Kidney epithelial cell (primary cell): Measurements from ENCODE around the gene SMU1. TPM values are rescaled to one million over a fixed set of nuclear protein-coding genes. Genes with fewer than 3 reads are reported as not detected.

Source experiments
- DNase-seq: peaks from one replicate; pipeline ENCODE4 v3.0.0-alpha.2; 2010; ENCODE audit warnings: low read depth
- H3K27me3 ChIP-seq: 2 replicates; pipeline ENCODE4 v1.6.0; 2011; ENCODE audit warnings: low read length; ENCODE audit not compliant: control insufficient read depth, insufficient read depth
- H3K36me3 ChIP-seq: 2 replicates; pipeline ENCODE4 v1.5.1; 2011; ENCODE audit warnings: low read length; ENCODE audit not compliant: control insufficient read depth, insufficient read depth
- H3K4me3 ChIP-seq: 2 replicates; pipeline ENCODE4 v1.5.1; 2011; ENCODE audit warnings: low read depth, mild to moderate bottlenecking, control low read depth, low read length
- total RNA-seq: library from RNA; depleted of rRNA; stranded (reverse); fragments of >200 nt; gene quantifications from 2 replicates; pipeline ENCODE4 v1.2.3, GENCODE V29; 2015
- TF ChIP-seq, protein P1 (sequence below): IDR thresholded peaks from 2 replicates; pipeline ENCODE4 v1.5.1; 2011; ENCODE audit warnings: mild to moderate bottlenecking, moderate library complexity, low read length, control low read depth, inconsistent platforms; ENCODE audit not compliant: insufficient read depth, poor library complexity, severe bottlenecking

The SMU1 gene
- total RNA-seq, 1 donor from 2014 or later = 18.9 TPM

DNA sequence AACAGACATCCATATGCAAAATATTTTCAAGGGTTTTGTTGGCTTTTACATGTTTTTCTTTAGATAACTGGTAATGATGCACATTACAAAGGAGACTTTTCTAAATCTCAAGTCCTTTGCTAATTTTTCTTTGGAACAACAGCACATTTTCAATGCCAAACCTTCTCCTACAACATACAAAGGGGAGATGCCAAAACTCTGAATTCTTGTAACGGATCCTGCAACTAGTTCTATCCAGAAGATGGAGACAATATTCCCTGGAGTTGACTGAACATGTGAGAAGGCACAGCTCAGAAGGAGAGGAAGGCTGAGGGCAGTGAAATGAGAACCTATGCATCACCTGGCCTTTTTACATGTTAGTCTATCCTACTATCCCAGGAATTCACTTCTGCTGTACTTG lies 30.4 kb downstream of the SMU1 start:
- Histone ChIP-seq H3K36me3 (no peaks in the 10 kb centered on the region), H3K27me3 (no peaks in the 10 kb centered on the region), H3K4me3 (no peak overlapping the region)
- TF ChIP-seq, protein P1, sequence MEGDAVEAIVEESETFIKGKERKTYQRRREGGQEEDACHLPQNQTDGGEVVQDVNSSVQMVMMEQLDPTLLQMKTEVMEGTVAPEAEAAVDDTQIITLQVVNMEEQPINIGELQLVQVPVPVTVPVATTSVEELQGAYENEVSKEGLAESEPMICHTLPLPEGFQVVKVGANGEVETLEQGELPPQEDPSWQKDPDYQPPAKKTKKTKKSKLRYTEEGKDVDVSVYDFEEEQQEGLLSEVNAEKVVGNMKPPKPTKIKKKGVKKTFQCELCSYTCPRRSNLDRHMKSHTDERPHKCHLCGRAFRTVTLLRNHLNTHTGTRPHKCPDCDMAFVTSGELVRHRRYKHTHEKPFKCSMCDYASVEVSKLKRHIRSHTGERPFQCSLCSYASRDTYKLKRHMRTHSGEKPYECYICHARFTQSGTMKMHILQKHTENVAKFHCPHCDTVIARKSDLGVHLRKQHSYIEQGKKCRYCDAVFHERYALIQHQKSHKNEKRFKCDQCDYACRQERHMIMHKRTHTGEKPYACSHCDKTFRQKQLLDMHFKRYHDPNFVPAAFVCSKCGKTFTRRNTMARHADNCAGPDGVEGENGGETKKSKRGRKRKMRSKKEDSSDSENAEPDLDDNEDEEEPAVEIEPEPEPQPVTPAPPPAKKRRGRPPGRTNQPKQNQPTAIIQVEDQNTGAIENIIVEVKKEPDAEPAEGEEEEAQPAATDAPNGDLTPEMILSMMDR = no peak
- no peak for DNase-seq

DNA sequence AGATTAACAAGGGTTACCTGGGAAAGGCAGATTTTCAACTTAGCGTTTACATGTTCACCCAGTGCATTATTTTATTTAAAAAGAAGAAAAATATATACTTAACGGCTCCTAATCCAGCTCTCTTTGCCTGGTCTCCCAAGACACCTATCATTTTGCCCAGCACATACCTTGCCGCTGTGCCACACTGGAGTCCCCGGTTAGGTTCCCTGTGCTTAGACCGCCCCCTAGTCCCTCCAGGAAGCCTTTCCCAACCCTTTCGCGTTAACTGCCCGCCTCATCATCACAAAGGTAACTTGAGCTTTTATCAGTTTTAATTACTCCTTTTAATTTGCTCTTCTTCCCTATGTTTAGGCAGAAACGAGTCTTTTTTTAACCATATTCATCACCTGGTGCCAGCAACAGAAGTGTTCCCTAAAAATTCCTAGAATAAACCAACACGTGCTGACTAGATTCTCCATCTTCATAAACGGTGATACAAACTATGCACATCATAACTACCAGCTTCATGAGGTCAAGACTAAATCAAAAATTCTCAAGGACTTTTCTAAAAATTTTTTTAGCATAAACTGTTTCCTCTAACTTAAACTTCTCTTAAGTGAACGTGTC lies 31.7 kb downstream of the SMU1 start:
- H3K4me3 ChIP-seq = peak overlapping the region; percentile 73
- no peaks in the 10 kb centered on the region for H3K27me3 ChIP-seq
- TF ChIP-seq, protein P1 = peak; percentile 57
- no peaks in the 10 kb centered on the region for H3K36me3 ChIP-seq
- DNase-seq = no peak

DNA sequence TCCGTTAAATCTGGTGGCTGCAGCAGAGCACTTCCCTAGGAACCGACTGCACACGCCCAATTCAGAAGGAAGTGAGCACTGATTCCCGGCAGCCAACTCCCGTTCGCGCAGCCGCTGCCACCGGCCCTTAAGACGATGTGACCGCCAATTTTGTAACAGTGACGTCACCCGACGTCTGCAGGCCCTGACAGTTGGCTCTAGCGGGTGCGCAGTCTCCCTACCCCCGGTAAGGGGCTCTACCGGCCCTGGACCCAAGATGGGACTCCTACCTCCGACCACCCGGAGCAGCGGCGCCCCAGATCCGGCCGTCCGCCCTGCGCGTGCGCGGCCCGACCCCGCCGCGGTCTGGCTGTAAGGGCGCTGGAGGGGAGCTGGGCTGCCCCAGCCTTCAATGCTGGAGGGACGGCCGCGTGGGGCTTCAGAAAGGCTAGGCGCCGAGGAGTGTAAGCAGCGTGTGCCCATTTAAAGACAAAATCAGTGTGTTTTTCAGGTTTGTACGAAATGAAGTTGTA lies 32.3 kb downstream of the SMU1 start:
- H3K36me3 ChIP-seq = no peaks in the 10 kb centered on the region
- peak overlapping the region; percentile 73 for H3K4me3 ChIP-seq
- TF ChIP-seq, protein P1 = no peak
- peak; percentile 70 for DNase-seq
- no peaks in the 10 kb centered on the region for H3K27me3 ChIP-seq

DNA sequence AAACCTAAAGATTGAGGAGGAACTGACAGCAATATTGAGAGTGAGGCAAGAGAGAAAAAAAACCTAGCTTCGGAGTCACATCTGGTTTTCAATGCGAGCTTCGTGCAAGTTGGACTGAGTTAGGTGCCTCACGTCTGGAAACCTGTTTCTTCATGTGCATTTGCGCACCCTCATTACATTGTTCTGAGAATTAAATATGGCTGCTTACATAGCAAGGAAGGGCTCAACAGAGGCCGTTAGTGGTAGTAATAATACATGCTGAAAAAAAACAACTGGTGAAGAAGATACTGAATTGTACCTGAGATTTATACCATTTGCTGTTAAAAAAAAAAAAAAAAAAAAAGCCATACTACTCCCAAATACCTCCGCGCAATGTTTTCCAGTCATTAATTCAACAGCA lies 32.8 kb downstream of the SMU1 start:
- Histone ChIP-seq H3K27me3 (no peaks in the 10 kb centered on the region), H3K4me3 (peak overlapping the region; percentile 73), H3K36me3 (no peaks in the 10 kb centered on the region)
- TF ChIP-seq, protein P1 = no peak
- DNase-seq = no peak

DNA sequence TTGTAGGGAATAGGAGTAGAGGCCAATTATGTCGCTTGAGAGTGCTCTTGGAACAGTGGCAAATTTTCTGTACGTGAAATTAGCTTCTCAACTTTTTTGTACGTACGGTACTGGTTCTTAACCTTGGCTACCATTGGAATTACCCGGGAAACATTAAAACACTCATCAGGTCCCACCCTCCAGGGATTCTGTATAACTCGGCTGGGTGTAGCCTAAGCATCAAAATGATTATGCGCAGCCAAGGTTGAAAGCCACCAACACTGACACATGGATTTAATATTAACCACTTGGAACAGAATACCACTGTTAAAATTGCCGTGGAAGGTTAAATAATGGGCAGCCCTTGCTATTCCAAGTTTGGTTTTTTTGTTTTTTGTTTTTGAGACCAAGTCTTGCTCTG lies 34.0 kb downstream of the SMU1 start:
- Histone ChIP-seq H3K36me3 (no peaks in the 10 kb centered on the region), H3K27me3 (no peaks in the 10 kb centered on the region), H3K4me3 (no peak overlapping the region)
- peak; percentile 9 for DNase-seq
- TF ChIP-seq, protein P1 = no peak
